Stomach (tissue), 9 donors: ENCODE data around the gene PARD3. TPM values are rescaled to one million over a fixed set of nuclear protein-coding genes. Genes with fewer than 3 reads are reported as not detected.

ENCODE experiments used
- DNase-seq, 2 donors: peaks; one replicate each; pipeline versions ENCODE4 v3.0.0 to v3.0.0-alpha.2; 2013 to 2019
- H3K27ac ChIP-seq, 5 donors: fragments of 200-600 bp in 4 of 5; sonication (generic) in 4 of 5; one replicate each; pipeline ENCODE4 v1.5.1; 2013 to 2019; ENCODE audit warnings: mild to moderate bottlenecking in 1 of 5, moderate library complexity in 1 of 5
- H3K27me3 ChIP-seq, 3 donors: fragments of 200-600 bp; sonication (generic); one replicate each; pipeline ENCODE4 v1.5.1; 2017 to 2019; ENCODE audit warnings: mixed run types in 1 of 3
- H3K36me3 ChIP-seq, 4 donors: fragments of 200-600 bp; sonication (generic); 1 replicate in 3 of 4; 2 replicates in 1 of 4; pipeline ENCODE4 v1.5.1; 2016 to 2019
- H3K4me1 ChIP-seq, 4 donors: fragments of 200-600 bp; sonication (generic); one replicate each; pipeline ENCODE4 v1.5.1; 2016 to 2019
- H3K4me3 ChIP-seq, 4 donors: fragments of 200-600 bp; sonication (generic) in 3 of 4; one replicate each; pipeline ENCODE4 v1.5.1; 2016 to 2019; ENCODE audit warnings: mild to moderate bottlenecking in 1 of 4
- H3K9me3 ChIP-seq, 4 donors: fragments of 200-600 bp; sonication (generic); one replicate each; pipeline ENCODE4 v1.5.1; 2016 to 2019
- EP300 ChIP-seq: sonication (generic); formaldehyde crosslinking; IDR thresholded peaks from one replicate; pipeline ENCODE4 v1.6.1; 2017; ENCODE audit warnings: antibody characterized with exemption
- POLR2A ChIP-seq, 4 donors: fragments of 450-650 bp; IDR thresholded peaks; one replicate each; pipeline ENCODE4 v1.6.1; 2016; ENCODE audit warnings: antibody characterized with exemption in 4 of 4, control low read depth in 2 of 4, mild to moderate bottlenecking in 1 of 4, moderate library complexity in 1 of 4
- POLR2AphosphoS5 ChIP-seq, 3 donors: sonication (generic); formaldehyde crosslinking; IDR thresholded peaks; one replicate each; pipeline ENCODE4 v1.6.1; 2016; ENCODE audit warnings: antibody characterized with exemption in 3 of 3
- WGBS, 5 donors: extraction: QIAGEN DNeasy Blood & Tissue Kit in 3 of 5; methylation state at CpG; one replicate each; pipeline versions ENCODE4 v1.1.5 to v1.1.7; 2013 to 2018; 5-methylcytosine and 5-hydroxymethylcytosine counted together
- intact Hi-C: fragments of 100-400 bp; cut with DNase I; formaldehyde crosslinking; loops from one replicate; pipeline ENCODE4 v1.15.1; 2023; ENCODE audit warnings: low total_unique reads
- polyA plus RNA-seq, 3 donors: library from polyadenylated mRNA; stranded (reverse); fragments of 200-250 nt; gene quantifications; one replicate each; pipeline ENCODE4 v1.2.3, GENCODE V29; 2013
- total RNA-seq, 5 donors: library from RNA; depleted of rRNA; stranded (reverse); fragments of >200 nt; gene quantifications; one replicate each; pipeline versions ENCODE4 v1.1.0 to v1.2.3, GENCODE V29; 2014 to 2016
- TF ChIP-seq, protein P1 (sequence below), 7 experiments: fragments of 450-650 bp in 4 of 7; fragments of 200-600 bp in 3 of 7; sonication (generic) in 3 of 7; IDR thresholded peaks; one replicate each; pipeline ENCODE4 v1.5.1; 2016 to 2019; ENCODE audit warnings: antibody characterized with exemption in 7 of 7, control low read depth in 2 of 7, mild to moderate bottlenecking in 1 of 7
- donor health status: healthy with polysubstance abuse.
- donor health status: Bipolar disorder and iron deficiency.
- donor health status: healthy.

Gene PARD3
- total and polyA plus RNA-seq, 8 donors = 13.7 to 118 (median 31.8) TPM

DNA sequence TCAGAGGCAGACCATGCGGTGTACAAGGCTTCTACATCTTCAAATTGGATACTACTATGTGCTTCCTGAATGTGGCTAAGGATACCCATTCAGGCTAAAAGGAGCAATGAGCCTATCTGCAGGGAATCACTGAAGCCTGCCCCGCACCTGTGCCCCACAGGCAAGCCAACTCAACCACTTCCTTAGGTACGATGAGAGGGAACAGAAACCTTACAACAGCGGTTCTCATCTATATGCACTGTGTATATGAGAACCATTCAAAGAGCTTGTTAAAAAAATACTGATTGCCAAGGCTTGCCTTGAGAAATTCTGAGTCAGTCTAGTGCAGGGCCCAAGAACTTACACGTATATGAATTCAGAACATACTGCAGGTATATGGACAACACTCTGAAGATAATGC lies 679.6 kb downstream of the PARD3 start:
- peaks cover 0 to 9% (median 6%) of the 10 kb centered on the region in 4 donors for H3K36me3 ChIP-seq
- H3K4me1 ChIP-seq = no peaks in the 10 kb centered on the region
- TF ChIP-seq EP300 = no peak
- no peak for TF ChIP-seq POLR2A (IDR thresholded peaks at IDR 0.05)
- TF ChIP-seq, protein P1, sequence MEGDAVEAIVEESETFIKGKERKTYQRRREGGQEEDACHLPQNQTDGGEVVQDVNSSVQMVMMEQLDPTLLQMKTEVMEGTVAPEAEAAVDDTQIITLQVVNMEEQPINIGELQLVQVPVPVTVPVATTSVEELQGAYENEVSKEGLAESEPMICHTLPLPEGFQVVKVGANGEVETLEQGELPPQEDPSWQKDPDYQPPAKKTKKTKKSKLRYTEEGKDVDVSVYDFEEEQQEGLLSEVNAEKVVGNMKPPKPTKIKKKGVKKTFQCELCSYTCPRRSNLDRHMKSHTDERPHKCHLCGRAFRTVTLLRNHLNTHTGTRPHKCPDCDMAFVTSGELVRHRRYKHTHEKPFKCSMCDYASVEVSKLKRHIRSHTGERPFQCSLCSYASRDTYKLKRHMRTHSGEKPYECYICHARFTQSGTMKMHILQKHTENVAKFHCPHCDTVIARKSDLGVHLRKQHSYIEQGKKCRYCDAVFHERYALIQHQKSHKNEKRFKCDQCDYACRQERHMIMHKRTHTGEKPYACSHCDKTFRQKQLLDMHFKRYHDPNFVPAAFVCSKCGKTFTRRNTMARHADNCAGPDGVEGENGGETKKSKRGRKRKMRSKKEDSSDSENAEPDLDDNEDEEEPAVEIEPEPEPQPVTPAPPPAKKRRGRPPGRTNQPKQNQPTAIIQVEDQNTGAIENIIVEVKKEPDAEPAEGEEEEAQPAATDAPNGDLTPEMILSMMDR (IDR thresholded peaks at IDR 0.05) = no peak
- TF ChIP-seq POLR2AphosphoS5 (IDR thresholded peaks at IDR 0.05) = no peak
- H3K4me3 ChIP-seq = no peak overlapping the region
- WGBS, 5 donors = 84 to 97% (median 90%) methylated on average over 5 of the region's 5 CpGs
- intact Hi-C loops = no loop called here
- H3K27ac ChIP-seq = no peak overlapping the region
- no peaks in the 10 kb centered on the region for H3K9me3 ChIP-seq
- DNase-seq = no peak
- no peaks in the 10 kb centered on the region for H3K27me3 ChIP-seq

- Histone ChIP-seq H3K4me3 (no peak overlapping the region), H3K27me3 (no peaks in the 10 kb centered on the region), H3K4me1 (no peaks in the 10 kb centered on the region), H3K27ac (no peak overlapping the region), H3K9me3 (no peaks in the 10 kb centered on the region), H3K36me3 (peaks cover 0 to 18% (median 9%) of the 10 kb centered on the region in 4 donors)
- intact Hi-C loops = no loop called here
- peak in 1 of 2 donors; percentile 32 for DNase-seq
- WGBS, 5 donors = 73 to 97% (median 92%) methylated on average over 1 of the region's 1 CpG
- TF ChIP-seq POLR2AphosphoS5 (IDR thresholded peaks at IDR 0.05) = no peak
- TF ChIP-seq, protein P1 (IDR thresholded peaks at IDR 0.05) = no peak
- no peak for TF ChIP-seq POLR2A (IDR thresholded peaks at IDR 0.05)
- no peak for TF ChIP-seq EP300
Observed at GRCh38 chr10:34134602-34135001, 680.5 kb downstream of the PARD3 start.

GRCh38 chr10:34133406-34133805 lies 681.7 kb downstream of the PARD3 start:
- intact Hi-C loops = no loop called here
- H3K4me1 ChIP-seq = no peaks in the 10 kb centered on the region
- no peak for DNase-seq
- H3K27me3 ChIP-seq = no peaks in the 10 kb centered on the region
- no peaks in the 10 kb centered on the region for H3K9me3 ChIP-seq
- no peak for TF ChIP-seq EP300
- TF ChIP-seq, protein P1 (IDR thresholded peaks at IDR 0.05) = no peak
- TF ChIP-seq POLR2AphosphoS5 (IDR thresholded peaks at IDR 0.05) = no peak
- no peak for TF ChIP-seq POLR2A (IDR thresholded peaks at IDR 0.05)
- WGBS, 5 donors = 92 to 98% (median 94%) methylated on average over 5 of the region's 5 CpGs
- H3K4me3 ChIP-seq = no peak overlapping the region
- peaks cover 0 to 18% (median 11%) of the 10 kb centered on the region in 4 donors for H3K36me3 ChIP-seq
- H3K27ac ChIP-seq = no peak overlapping the region

- intact Hi-C loops = no loop called here
- TF ChIP-seq, protein P1 (IDR thresholded peaks at IDR 0.05) = no peak
- TF ChIP-seq POLR2AphosphoS5 (IDR thresholded peaks at IDR 0.05) = no peak
- no peak for TF ChIP-seq POLR2A (IDR thresholded peaks at IDR 0.05)
- TF ChIP-seq EP300 = no peak
- Histone ChIP-seq H3K4me3 (no peak overlapping the region), H3K9me3 (no peaks in the 10 kb centered on the region), H3K36me3 (peaks cover 0 to 18% (median 11%) of the 10 kb centered on the region in 4 donors), H3K27me3 (no peaks in the 10 kb centered on the region), H3K27ac (no peak overlapping the region), H3K4me1 (peaks cover 0 to 4% (median under 1%) of the 10 kb centered on the region in 4 donors)
- 88 to 96% (median 93%) methylated on average over 6 of the region's 6 CpGs for WGBS, 5 donors
- DNase-seq = no peak
Observed at GRCh38 chr10:34131152-34131551, 683.9 kb downstream of the PARD3 start.
